Vagina (tissue), 2 donors: ENCODE data around the gene TBX4. TPM values are rescaled to one million over a fixed set of nuclear protein-coding genes. Genes with fewer than 3 reads are reported as not detected.

Source experiments
- DNase-seq, 2 donors: peaks; one replicate each; pipeline ENCODE4 v3.0.0-alpha.2; 2017; ENCODE audit errors: extremely low spot score in 2 of 2
- H3K27ac ChIP-seq: fragments of 200-600 bp; sonication (generic); one replicate; pipeline ENCODE4 v1.5.1; 2019
- H3K27me3 ChIP-seq: fragments of 200-600 bp; sonication (generic); one replicate; pipeline ENCODE4 v1.5.1; 2019
- H3K36me3 ChIP-seq, 2 donors: fragments of 200-600 bp; sonication (generic); one replicate each; pipeline ENCODE4 v1.5.1; 2017 to 2019
- H3K4me1 ChIP-seq: fragments of 200-600 bp; sonication (generic); one replicate; pipeline ENCODE4 v1.5.1; 2019
- H3K4me3 ChIP-seq, 2 donors: fragments of 200-600 bp; sonication (generic); 1 replicate in 1 of 2; 2 replicates in 1 of 2; pipeline ENCODE4 v1.5.1; 2016 to 2019
- H3K9me3 ChIP-seq: fragments of 200-600 bp; sonication (generic); one replicate; pipeline ENCODE4 v1.5.1; 2019
- CTCF ChIP-seq, 3 experiments: fragments of 450-650 bp in 2 of 3; fragments of 200-600 bp in 1 of 3; sonication (generic) in 1 of 3; IDR thresholded peaks; one replicate each; pipeline ENCODE4 v1.5.1; 2017 to 2019; ENCODE audit warnings: antibody characterized with exemption in 3 of 3, mild to moderate bottlenecking in 2 of 3, moderate library complexity in 2 of 3
- POLR2A ChIP-seq, 2 donors: fragments of 450-650 bp; IDR thresholded peaks; one replicate each; pipeline ENCODE4 v1.6.1; 2017; ENCODE audit warnings: antibody characterized with exemption in 2 of 2, mild to moderate bottlenecking in 2 of 2, moderate library complexity in 2 of 2
- POLR2AphosphoS5 ChIP-seq, 2 donors: sonication (generic); formaldehyde crosslinking; IDR thresholded peaks; one replicate each; pipeline ENCODE4 v1.9.0; 2017; ENCODE audit warnings: antibody characterized with exemption in 2 of 2, mild to moderate bottlenecking in 2 of 2, low read depth in 1 of 2; ENCODE audit not compliant: insufficient read depth in 1 of 2
- intact Hi-C: fragments of 100-400 bp; cut with DNase I; formaldehyde crosslinking; loops from one replicate; pipeline ENCODE4 v1.15.1; 2023
- total RNA-seq: library from RNA; depleted of rRNA; stranded (reverse); fragments of >200 nt; gene quantifications from one replicate; pipeline ENCODE4 v1.2.3, GENCODE V29; 2016

The TBX4 gene
- total RNA-seq, 1 donor from 2014 or later = not detected

GRCh38 chr17:61467416-61468262 is 15.4 kb downstream of the TBX4 start:
- H3K4me1 ChIP-seq = no peaks in the 10 kb centered on the region
- intact Hi-C loops = no loop called here
- H3K27ac ChIP-seq = no peak overlapping the region
- no peaks in the 10 kb centered on the region for H3K36me3 ChIP-seq
- no peak for DNase-seq
- H3K9me3 ChIP-seq = no peaks in the 10 kb centered on the region
- TF ChIP-seq POLR2AphosphoS5 (IDR thresholded peaks at IDR 0.05; ENCODE audit: insufficient read depth in 1 of 2, low read depth in 1 of 2) (no peak), POLR2A (IDR thresholded peaks at IDR 0.05) (no peak), CTCF (IDR thresholded peaks at IDR 0.05) (no peak)
- no peaks in the 10 kb centered on the region for H3K27me3 ChIP-seq
- no peak overlapping the region for H3K4me3 ChIP-seq

- no peaks in the 10 kb centered on the region for H3K4me1 ChIP-seq
- DNase-seq = no peak
- intact Hi-C loops = no loop called here
- H3K4me3 ChIP-seq = no peak overlapping the region
- H3K36me3 ChIP-seq = no peaks in the 10 kb centered on the region
- no peak overlapping the region for H3K27ac ChIP-seq
- TF ChIP-seq CTCF (IDR thresholded peaks at IDR 0.05) = no peak
- TF ChIP-seq POLR2A (IDR thresholded peaks at IDR 0.05) = no peak
- no peaks in the 10 kb centered on the region for H3K27me3 ChIP-seq
- H3K9me3 ChIP-seq = no peaks in the 10 kb centered on the region
Observed at GRCh38 chr17:61468263-61468907, 16.2 kb downstream of the TBX4 start.

GRCh38 chr17:61469474-61469873 is 17.3 kb downstream of the TBX4 start:
- no peak overlapping the region for H3K27ac ChIP-seq
- H3K4me3 ChIP-seq = no peak overlapping the region
- peaks cover under 1% of the 10 kb centered on the region for H3K4me1 ChIP-seq
- no peaks in the 10 kb centered on the region for H3K27me3 ChIP-seq
- H3K9me3 ChIP-seq = no peaks in the 10 kb centered on the region
- no peaks in the 10 kb centered on the region for H3K36me3 ChIP-seq
- TF ChIP-seq POLR2A (IDR thresholded peaks at IDR 0.05) (no peak), POLR2AphosphoS5 (IDR thresholded peaks at IDR 0.05; ENCODE audit: insufficient read depth in 1 of 2, low read depth in 1 of 2) (no peak)
- intact Hi-C loops = no loop called here
- DNase-seq = no peak

GRCh38 chr17:61469949-61470348 is 17.7 kb downstream of the TBX4 start:
- Histone ChIP-seq H3K27me3 (no peaks in the 10 kb centered on the region), H3K4me3 (no peak overlapping the region), H3K4me1 (peaks cover 5% of the 10 kb centered on the region), H3K9me3 (no peaks in the 10 kb centered on the region), H3K36me3 (no peaks in the 10 kb centered on the region), H3K27ac (no peak overlapping the region)
- TF ChIP-seq POLR2AphosphoS5 (IDR thresholded peaks at IDR 0.05; ENCODE audit: insufficient read depth in 1 of 2, low read depth in 1 of 2) (no peak), CTCF (IDR thresholded peaks at IDR 0.05) (no peak), POLR2A (IDR thresholded peaks at IDR 0.05) (no peak)
- no peak for DNase-seq
- intact Hi-C loops = no loop called here

GRCh38 chr17:61470530-61471136 is 18.4 kb downstream of the TBX4 start:
- no peak for DNase-seq
- intact Hi-C loops = no loop called here
- Histone ChIP-seq H3K9me3 (no peaks in the 10 kb centered on the region), H3K36me3 (no peaks in the 10 kb centered on the region), H3K27me3 (no peaks in the 10 kb centered on the region), H3K4me3 (no peak overlapping the region), H3K4me1 (peaks cover 7% of the 10 kb centered on the region), H3K27ac (no peak overlapping the region)
- no peak for TF ChIP-seq POLR2AphosphoS5 (IDR thresholded peaks at IDR 0.05; ENCODE audit: insufficient read depth in 1 of 2, low read depth in 1 of 2)
- no peak for TF ChIP-seq CTCF (IDR thresholded peaks at IDR 0.05)
- no peak for TF ChIP-seq POLR2A (IDR thresholded peaks at IDR 0.05)
